ENCODE data around the gene MED13.

Gene MED13

GRCh38 chr17:62059414-62059813, 5.7 kb downstream of the MED13 start:
- POLR2A ChIA-PET, result interaction anchor here (0.9 kb wide), 2 partner anchors 21 to 196 kb away, joined by 3 to 5 read pairs; partner anchors contain the start of gene BRIP1
- no peaks in the 10 kb centered on the region for H3K9me3 ChIP-seq (ENCODE audit: control insufficient read depth, insufficient read depth, low read depth, low read length)
- H3K4me3 ChIP-seq (ENCODE audit: low read depth, low read length), result no peak overlapping the region
- peaks cover 40 to 55% of the 10 kb centered on the region in 2 experiments for H3K36me3 ChIP-seq (ENCODE audit: control insufficient read depth in 2 of 2, insufficient read depth in 1 of 2, low read length in 2 of 2)
- peak overlapping the region; percentile 42; the same call in 1 of the 2 replicates for H3K27ac ChIP-seq (ENCODE audit: extremely low read depth, low read depth, low read length)
- CTCF ChIA-PET, result interaction anchor here (1.1 to 2.4 kb wide), 2 partner anchors 50 to 1339 kb away, joined by 5 to 8 read pairs; no protein-coding TSS in a partner anchor
- peaks cover 46% of the 10 kb centered on the region for H3K4me1 ChIP-seq (ENCODE audit: control insufficient read depth, insufficient read depth, low read length)
- TF ChIP-seq YY1 (tag by site-specific recombination; IDR thresholded peaks at IDR 0.05) (no peak), ZNF518A (tag by site-specific recombination; conservative IDR thresholded peaks at IDR 0.05; ENCODE audit: low read depth) (no peak), ZNF211 (tag by site-specific recombination; IDR thresholded peaks at IDR 0.05; ENCODE audit: low read depth) (no peak), ZNF24 (tag by site-specific recombination; IDR thresholded peaks at IDR 0.05) (no peak), HOXC10 (CRISPR knock-in tag; IDR thresholded peaks at IDR 0.05) (no peak), ZNF510 (tag by site-specific recombination; IDR thresholded peaks at IDR 0.05; ENCODE audit: insufficient replicate concordance) (no peak), ZEB2 (tag by site-specific recombination; IDR thresholded peaks at IDR 0.05) (no peak), ZNF274 (IDR thresholded peaks at IDR 0.05; ENCODE audit: low read length) (no peak), ZNF274 (tag by site-specific recombination; IDR thresholded peaks at IDR 0.05; ENCODE audit: borderline replicate concordance) (no peak)

- CTCF ChIA-PET, result interaction anchor here (1.1 to 2.4 kb wide), 2 partner anchors 51 to 1338 kb away, joined by 5 to 8 read pairs; no protein-coding TSS in a partner anchor
- H3K4me3 ChIP-seq (ENCODE audit: low read depth, low read length), result no peak overlapping the region
- no peaks in the 10 kb centered on the region for H3K9me3 ChIP-seq (ENCODE audit: control insufficient read depth, insufficient read depth, low read depth, low read length)
- H3K36me3 ChIP-seq (ENCODE audit: control insufficient read depth in 2 of 2, insufficient read depth in 1 of 2, low read length in 2 of 2), result peaks cover 40 to 55% of the 10 kb centered on the region in 2 experiments
- no peak overlapping the region for H3K27ac ChIP-seq (ENCODE audit: extremely low read depth, low read depth, low read length)
- TF ChIP-seq ZNF274 (IDR thresholded peaks at IDR 0.05; ENCODE audit: low read length), result no peak
- no peak for TF ChIP-seq ZNF274 (tag by site-specific recombination; IDR thresholded peaks at IDR 0.05; ENCODE audit: borderline replicate concordance)
- TF ChIP-seq PRDM6 (tag by site-specific recombination; IDR thresholded peaks at IDR 0.05), result peak; percentile 51
- POLR2A ChIA-PET, result interaction anchor here (0.9 kb wide), 1 partner anchor 20 kb away, joined by 5 read pairs; no protein-coding TSS in a partner anchor
- H3K4me1 ChIP-seq (ENCODE audit: control insufficient read depth, insufficient read depth, low read length), result peaks cover 54% of the 10 kb centered on the region
Observed at GRCh38 chr17:62058611-62059010, 6.5 kb downstream of the MED13 start.

GRCh38 chr17:62057696-62058095, 7.4 kb downstream of the MED13 start:
- H3K4me1 ChIP-seq (ENCODE audit: control insufficient read depth, insufficient read depth, low read length), result peaks cover 57% of the 10 kb centered on the region
- TF ChIP-seq ZNF776 (tag by site-specific recombination; IDR thresholded peaks at IDR 0.05; ENCODE audit: borderline replicate concordance) (no peak), ZNF664 (tag by site-specific recombination; IDR thresholded peaks at IDR 0.05) (no peak), PRDM6 (tag by site-specific recombination; IDR thresholded peaks at IDR 0.05) (peak; percentile 72; the same call in 1 of the 2 replicates), ZNF624 (tag by site-specific recombination; IDR thresholded peaks at IDR 0.05) (no peak), ZNF529 (tag by site-specific recombination; IDR thresholded peaks at IDR 0.05; ENCODE audit: insufficient replicate concordance) (no peak), ZNF514 (tag by site-specific recombination; IDR thresholded peaks at IDR 0.05) (no peak), CTCF (tag by site-specific recombination; IDR thresholded peaks at IDR 0.05) (no peak), ZBTB21 (tag by site-specific recombination; IDR thresholded peaks at IDR 0.05) (no peak)
- H3K27ac ChIP-seq (ENCODE audit: extremely low read depth, low read depth, low read length), result no peak overlapping the region
- POLR2A ChIA-PET, result no interaction called here
- CTCF ChIA-PET, result interaction anchor here (1.0 kb wide), 1 partner anchor 8 kb away, joined by 5 read pairs; no protein-coding TSS in a partner anchor
- H3K9me3 ChIP-seq (ENCODE audit: control insufficient read depth, insufficient read depth, low read depth, low read length), result no peaks in the 10 kb centered on the region
- peaks cover 40 to 50% of the 10 kb centered on the region in 2 experiments for H3K36me3 ChIP-seq (ENCODE audit: control insufficient read depth in 2 of 2, insufficient read depth in 1 of 2, low read length in 2 of 2)
- no peak overlapping the region for H3K4me3 ChIP-seq (ENCODE audit: low read depth, low read length)
